HEK293 (cell line): ENCODE results near the gene ZNRF1.
A peak's percentile ranks its signal among the peaks of the same experiment; 100 is the strongest.

Experiments used
- CTCF ChIA-PET: fragments of 350-600 bp; formaldehyde crosslinking; extraction: SDS; loops from one replicate; lab custom pipeline; 2021; ENCODE audit warnings: antibody characterized with exemption; lab: Yijun Ruan, JAX
- POLR2A ChIA-PET: fragments of 300-600 bp; formaldehyde crosslinking; extraction: SDS; loops from one replicate; lab custom pipeline; 2020; ENCODE audit warnings: antibody characterized with exemption, inconsistent platforms; lab: Yijun Ruan, JAX
- H3K27ac ChIP-seq: fragments of 200-500 bp; sonication (Bioruptor generic); 2 replicates; pipeline ENCODE4 v1.5.1; 2014; ENCODE audit warnings: low read depth, low read length, control low read depth, inconsistent platforms; ENCODE audit errors: extremely low read depth
- H3K36me3 ChIP-seq, 2 experiments: fragments of 200-500 bp in 1 of 2; sonication (Bioruptor generic) in 1 of 2; 1 replicate in 1 of 2; 2 replicates in 1 of 2; pipeline ENCODE4 v1.5.1; 2014 to 2017; ENCODE audit warnings: inconsistent platforms in 2 of 2, low read length in 2 of 2; ENCODE audit not compliant: control insufficient read depth in 2 of 2, insufficient read depth in 1 of 2
- H3K4me1 ChIP-seq: fragments of 200-500 bp; sonication (Bioruptor generic); 2 replicates; pipeline ENCODE4 v1.5.1; 2014; ENCODE audit warnings: mild to moderate bottlenecking, low read length, inconsistent platforms; ENCODE audit not compliant: control insufficient read depth, insufficient read depth
- H3K4me3 ChIP-seq: 2 replicates; pipeline ENCODE4 v1.5.1; 2011; ENCODE audit warnings: low read depth, mild to moderate bottlenecking, control low read depth, low read length, moderate library complexity
- H3K9me3 ChIP-seq: fragments of 200-500 bp; sonication (Bioruptor generic); 2 replicates; pipeline ENCODE4 v1.5.1; 2014; ENCODE audit warnings: low read depth, low read length, inconsistent platforms; ENCODE audit not compliant: control insufficient read depth, insufficient read depth
- FEZF1 ChIP-seq: fragments of 450-650 bp; formaldehyde crosslinking; IDR thresholded peaks from 2 replicates; pipeline ENCODE4 v1.5.1; 2016; ENCODE audit warnings: missing biosample characterization, missing genetic modification characterization
- GFI1B ChIP-seq: fragments of 450-650 bp; formaldehyde crosslinking; IDR thresholded peaks from 2 replicates; pipeline ENCODE4 v1.5.1; 2016; ENCODE audit warnings: missing biosample characterization, missing genetic modification characterization
- GLI4 ChIP-seq: fragments of 450-650 bp; formaldehyde crosslinking; IDR thresholded peaks from 2 replicates; pipeline ENCODE4 v1.5.1; 2016; ENCODE audit warnings: missing biosample characterization, missing genetic modification characterization
- IKZF3 ChIP-seq: fragments of 450-650 bp; IDR thresholded peaks from 2 replicates; pipeline ENCODE4 v1.5.0; 2018; ENCODE audit warnings: missing biosample characterization, mild to moderate bottlenecking, missing genetic modification characterization, moderate library complexity
- INSM2 ChIP-seq: fragments of 450-650 bp; formaldehyde crosslinking; IDR thresholded peaks from 2 replicates; pipeline ENCODE4 v1.5.1; 2016; ENCODE audit warnings: missing biosample characterization, missing genetic modification characterization
- KLF1 ChIP-seq: fragments of 450-650 bp; formaldehyde crosslinking; IDR thresholded peaks from 2 replicates; pipeline ENCODE4 v1.5.1; 2016; ENCODE audit warnings: missing biosample characterization, missing genetic modification characterization
- MEIS1 ChIP-seq: sonication (generic); formaldehyde crosslinking; IDR thresholded peaks from 2 replicates; pipeline ENCODE4 v1.8.1; 2022; ENCODE audit warnings: missing genetic modification reagents, mild to moderate bottlenecking, borderline replicate concordance
- OSR2 ChIP-seq: fragments of 450-650 bp; formaldehyde crosslinking; IDR thresholded peaks from 2 replicates; pipeline ENCODE4 v1.5.1; 2016; ENCODE audit warnings: missing biosample characterization, missing genetic modification characterization
- SP7 ChIP-seq: fragments of 450-650 bp; formaldehyde crosslinking; IDR thresholded peaks from 2 replicates; pipeline ENCODE4 v1.5.1; 2016; ENCODE audit warnings: missing biosample characterization, missing genetic modification characterization
- WT1 ChIP-seq: fragments of 450-650 bp; formaldehyde crosslinking; IDR thresholded peaks from 2 replicates; pipeline ENCODE4 v1.5.1; 2016; ENCODE audit warnings: missing biosample characterization, missing genetic modification characterization
- ZBTB17 ChIP-seq: fragments of 450-650 bp; formaldehyde crosslinking; IDR thresholded peaks from 2 replicates; pipeline ENCODE4 v1.5.1; 2016; ENCODE audit warnings: missing biosample characterization, missing genetic modification characterization
- ZFHX2 ChIP-seq: fragments of 450-650 bp; formaldehyde crosslinking; conservative IDR thresholded peaks from 2 replicates; pipeline ENCODE4 v1.5.1; 2016; ENCODE audit warnings: missing biosample characterization, missing genetic modification characterization
- ZNF148 ChIP-seq: fragments of 450-650 bp; formaldehyde crosslinking; IDR thresholded peaks from 2 replicates; pipeline ENCODE4 v1.5.0; 2017; ENCODE audit warnings: missing biosample characterization, missing genetic modification characterization, borderline replicate concordance
- ZNF26 ChIP-seq: fragments of 450-650 bp; formaldehyde crosslinking; IDR thresholded peaks from 2 replicates; pipeline ENCODE4 v1.5.1; 2016; ENCODE audit warnings: missing biosample characterization, missing genetic modification characterization
- ZNF335 ChIP-seq: fragments of 450-650 bp; formaldehyde crosslinking; conservative IDR thresholded peaks from 2 replicates; pipeline ENCODE4 v1.5.1; 2016; ENCODE audit warnings: missing biosample characterization, missing genetic modification characterization
- ZNF37A ChIP-seq: fragments of 450-650 bp; IDR thresholded peaks from 2 replicates; pipeline ENCODE4 v1.5.1; 2018; ENCODE audit warnings: missing biosample characterization, missing genetic modification characterization
- ZNF398 ChIP-seq: fragments of 450-650 bp; formaldehyde crosslinking; IDR thresholded peaks from 2 replicates; pipeline ENCODE4 v1.5.1; 2017; ENCODE audit warnings: missing biosample characterization, missing genetic modification characterization
- ZNF423 ChIP-seq: fragments of 450-650 bp; formaldehyde crosslinking; IDR thresholded peaks from 2 replicates; pipeline ENCODE4 v1.5.1; 2016; ENCODE audit warnings: missing biosample characterization, missing genetic modification characterization
- ZNF510 ChIP-seq: fragments of 450-650 bp; formaldehyde crosslinking; IDR thresholded peaks from 2 replicates; pipeline ENCODE4 v1.5.1; 2018; ENCODE audit warnings: mild to moderate bottlenecking, missing genetic modification characterization, missing biosample characterization; ENCODE audit not compliant: insufficient replicate concordance
- ZNF514 ChIP-seq: fragments of 450-650 bp; formaldehyde crosslinking; IDR thresholded peaks from 2 replicates; pipeline ENCODE4 v1.5.1; 2016; ENCODE audit warnings: missing biosample characterization, missing genetic modification characterization
- ZNF529 ChIP-seq: fragments of 450-650 bp; formaldehyde crosslinking; IDR thresholded peaks from 2 replicates; pipeline ENCODE4 v1.5.1; 2017; ENCODE audit warnings: missing genetic modification characterization, missing biosample characterization; ENCODE audit not compliant: insufficient replicate concordance
- ZNF530 ChIP-seq: fragments of 450-650 bp; formaldehyde crosslinking; IDR thresholded peaks from 2 replicates; pipeline ENCODE4 v1.5.1; 2016; ENCODE audit warnings: low read depth, missing biosample characterization, missing genetic modification characterization
- ZNF544 ChIP-seq: fragments of 450-650 bp; formaldehyde crosslinking; IDR thresholded peaks from 2 replicates; pipeline ENCODE4 v1.5.0; 2017; ENCODE audit warnings: missing biosample characterization, missing genetic modification characterization
- ZNF548 ChIP-seq: fragments of 450-650 bp; formaldehyde crosslinking; IDR thresholded peaks from 2 replicates; pipeline ENCODE4 v1.5.1; 2016; ENCODE audit warnings: missing biosample characterization, missing genetic modification characterization
- ZNF558 ChIP-seq: fragments of 450-650 bp; formaldehyde crosslinking; IDR thresholded peaks from 2 replicates; pipeline ENCODE4 v1.5.1; 2016; ENCODE audit warnings: missing biosample characterization, missing genetic modification characterization
- ZNF560 ChIP-seq: fragments of 450-650 bp; formaldehyde crosslinking; IDR thresholded peaks from 2 replicates; pipeline ENCODE4 v1.5.1; 2017; ENCODE audit warnings: missing biosample characterization, missing genetic modification characterization, borderline replicate concordance
- ZNF561 ChIP-seq: fragments of 450-650 bp; IDR thresholded peaks from 2 replicates; pipeline ENCODE4 v1.5.1; 2018; ENCODE audit warnings: missing biosample characterization, missing genetic modification characterization, borderline replicate concordance
- ZNF654 ChIP-seq: fragments of 450-650 bp; formaldehyde crosslinking; IDR thresholded peaks from 2 replicates; pipeline ENCODE4 v1.5.1; 2016; ENCODE audit warnings: low read depth, missing biosample characterization, missing genetic modification characterization
- ZNF660 ChIP-seq: fragments of 450-650 bp; IDR thresholded peaks from 2 replicates; pipeline ENCODE4 v1.5.1; 2018; ENCODE audit warnings: missing biosample characterization, mild to moderate bottlenecking, missing genetic modification characterization
- ZNF664 ChIP-seq: fragments of 450-650 bp; formaldehyde crosslinking; IDR thresholded peaks from 2 replicates; pipeline ENCODE4 v1.5.1; 2016; ENCODE audit warnings: missing biosample characterization, missing genetic modification characterization
- ZNF677 ChIP-seq: fragments of 450-650 bp; IDR thresholded peaks from 2 replicates; pipeline ENCODE4 v1.5.0; 2018; ENCODE audit warnings: missing biosample characterization, mild to moderate bottlenecking, missing genetic modification characterization, moderate library complexity
- ZNF76 ChIP-seq: fragments of 450-650 bp; formaldehyde crosslinking; IDR thresholded peaks from 2 replicates; pipeline ENCODE4; 2016; ENCODE audit warnings: low read depth, missing biosample characterization, missing genetic modification characterization, borderline replicate concordance

The ZNRF1 gene

GRCh38 chr16:75053791-75054555 lies 55.1 kb downstream of the ZNRF1 start (continued):
- peak; percentile 79; the same call in 1 of the 2 replicates for TF ChIP-seq ZNF544 (tag by site-specific recombination)
- peak; percentile 53 for TF ChIP-seq ZNF335 (tag by site-specific recombination)
- TF ChIP-seq ZNF654 (tag by site-specific recombination), result no peak
- TF ChIP-seq ZBTB17 (tag by site-specific recombination), result peak; percentile 48; the same call in 1 of the 2 replicates
- TF ChIP-seq ZFHX2 (tag by site-specific recombination), result no peak
- peak; percentile 53 for TF ChIP-seq ZNF398 (tag by site-specific recombination)
- 0 out of 2 replicates have a peak, but pooled peaks have one; percentile 43 for TF ChIP-seq KLF1
- peak; percentile 95 for TF ChIP-seq ZNF660 (tag by site-specific recombination)
- TF ChIP-seq FEZF1, result peak; percentile 83
- no peak for TF ChIP-seq ZNF26 (tag by site-specific recombination)
- peak; percentile 85 for TF ChIP-seq ZNF561 (tag by site-specific recombination)
- peak; percentile 50 for TF ChIP-seq ZNF510 (tag by site-specific recombination)
- 0 out of 2 replicates have a peak, but pooled peaks have one; percentile 31 for TF ChIP-seq ZNF677 (tag by site-specific recombination)

GRCh38 chr16:75054556-75054947 lies 55.7 kb downstream of the ZNRF1 start:
- Histone ChIP-seq H3K27ac (no peak overlapping the region), H3K4me3 (no peak overlapping the region), H3K4me1 (peaks cover 9% of the 10 kb centered on the region), H3K36me3 (no peaks in the 10 kb centered on the region), H3K9me3 (no peaks in the 10 kb centered on the region)
- ChIA-PET CTCF (interaction anchor here (0.7 to 1.0 kb wide), 2 partner anchors 37 to 57 kb away, joined by 3 read pairs; no protein-coding TSS in a partner anchor), POLR2A (no interaction called here)
- TF ChIP-seq GFI1B (tag by site-specific recombination) (no peak), ZNF423 (tag by site-specific recombination) (no peak), INSM2 (tag by site-specific recombination) (no peak), ZNF37A (tag by site-specific recombination) (no peak), GLI4 (no peak), OSR2 (no peak), SP7 (tag by site-specific recombination) (no peak), ZNF664 (tag by site-specific recombination) (no peak), MEIS1 (CRISPR knock-in tag) (no peak), ZNF529 (tag by site-specific recombination) (no peak), IKZF3 (tag by site-specific recombination) (no peak), ZNF514 (tag by site-specific recombination) (no peak), ZNF76 (tag by site-specific recombination) (no peak), ZNF148 (tag by site-specific recombination) (no peak), WT1 (no peak), ZNF558 (tag by site-specific recombination) (no peak), ZNF560 (tag by site-specific recombination) (no peak), ZNF548 (tag by site-specific recombination) (no peak), ZNF530 (no peak)
